Stimulated activated CD4-positive, alpha-beta T cell treated with anti-CD3 and anti-CD28 coated beads, Interleukin-1b, Interleukin-23, amount 100 ng/mL, for 48 hours (primary cell): ENCODE results near the gene NAV1.
A peak's percentile ranks its signal among the peaks of the same experiment; 100 is the strongest.
"Not testable (repeated sequence)": the region's sequence is repeated elsewhere in the genome, so short reads cannot be mapped to it uniquely, and the experiment has no call there.

Experiments
- DNase-seq: peaks from one replicate; pipeline ENCODE4 v3.0.0-alpha.2; 2020

NAV1 gene

DNA sequence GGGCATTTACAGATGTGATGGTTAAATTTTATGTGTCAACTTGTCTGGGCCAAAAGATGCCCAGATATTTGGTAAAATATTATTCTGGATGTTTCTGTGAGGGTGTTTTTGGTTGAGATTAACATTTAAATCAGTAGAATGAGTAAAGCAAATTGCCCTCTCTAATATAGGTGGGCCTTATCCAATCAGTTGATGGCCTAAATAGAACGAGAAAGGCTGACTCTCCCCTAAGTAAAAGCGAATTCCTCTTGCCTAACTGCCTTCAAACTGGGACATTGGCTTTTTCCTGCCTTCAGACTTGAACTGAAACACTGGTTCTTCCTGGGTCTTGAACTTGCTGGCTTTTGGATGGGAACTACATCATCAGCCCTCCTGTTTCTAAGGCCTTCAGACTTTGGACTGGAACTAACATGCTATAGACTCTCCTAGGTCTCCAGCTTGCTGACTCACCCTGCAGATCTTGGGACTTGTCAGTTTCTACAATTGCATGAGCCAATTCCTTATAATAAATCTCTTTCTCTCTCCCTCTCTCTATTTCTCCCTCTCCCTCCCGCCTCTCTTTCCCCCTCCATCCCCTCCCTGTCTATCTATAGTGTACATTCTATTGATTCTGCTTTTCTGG, 10.2 kb upstream of the NAV1 start:
- no peak for DNase-seq

DNA sequence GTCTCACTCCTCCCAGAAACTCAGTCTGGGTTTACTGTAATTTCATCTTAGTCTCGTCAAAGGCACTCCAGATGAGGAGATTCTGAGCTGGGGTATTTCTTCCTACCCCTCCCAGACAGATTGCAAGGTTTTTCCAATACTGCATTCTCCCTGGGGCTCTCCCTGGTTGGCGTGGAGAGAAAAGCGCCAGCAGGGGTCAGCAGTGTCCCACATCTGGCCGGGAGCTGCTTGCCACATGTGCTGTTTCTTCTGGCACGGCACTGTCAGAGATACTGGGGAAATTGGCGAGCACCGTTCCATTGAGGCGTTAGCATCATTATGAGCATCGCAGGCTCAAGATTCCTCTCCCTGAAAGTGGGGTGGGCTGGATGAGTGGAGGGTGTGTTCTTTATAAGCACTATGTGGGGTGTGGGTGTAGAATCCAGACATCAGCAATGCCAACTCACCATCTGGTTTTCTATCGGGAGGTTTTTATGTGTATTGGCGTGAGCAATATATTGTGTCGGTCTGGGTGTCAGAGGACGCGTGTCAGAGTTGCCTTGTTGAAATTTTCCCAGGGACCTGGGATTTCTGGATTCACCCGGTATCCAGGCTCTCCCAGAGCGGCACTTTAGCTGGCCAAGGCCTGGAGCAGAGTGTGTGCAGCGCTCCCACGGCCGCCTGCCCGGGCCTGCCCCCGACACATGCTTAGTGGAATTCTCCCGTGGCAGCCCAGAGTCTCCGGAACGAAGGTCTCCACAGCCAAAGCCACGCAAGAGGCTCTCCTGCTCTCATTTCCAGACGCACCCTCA, 8.0 kb upstream of the NAV1 start:
- DNase-seq, result peak; percentile 62

DNA sequence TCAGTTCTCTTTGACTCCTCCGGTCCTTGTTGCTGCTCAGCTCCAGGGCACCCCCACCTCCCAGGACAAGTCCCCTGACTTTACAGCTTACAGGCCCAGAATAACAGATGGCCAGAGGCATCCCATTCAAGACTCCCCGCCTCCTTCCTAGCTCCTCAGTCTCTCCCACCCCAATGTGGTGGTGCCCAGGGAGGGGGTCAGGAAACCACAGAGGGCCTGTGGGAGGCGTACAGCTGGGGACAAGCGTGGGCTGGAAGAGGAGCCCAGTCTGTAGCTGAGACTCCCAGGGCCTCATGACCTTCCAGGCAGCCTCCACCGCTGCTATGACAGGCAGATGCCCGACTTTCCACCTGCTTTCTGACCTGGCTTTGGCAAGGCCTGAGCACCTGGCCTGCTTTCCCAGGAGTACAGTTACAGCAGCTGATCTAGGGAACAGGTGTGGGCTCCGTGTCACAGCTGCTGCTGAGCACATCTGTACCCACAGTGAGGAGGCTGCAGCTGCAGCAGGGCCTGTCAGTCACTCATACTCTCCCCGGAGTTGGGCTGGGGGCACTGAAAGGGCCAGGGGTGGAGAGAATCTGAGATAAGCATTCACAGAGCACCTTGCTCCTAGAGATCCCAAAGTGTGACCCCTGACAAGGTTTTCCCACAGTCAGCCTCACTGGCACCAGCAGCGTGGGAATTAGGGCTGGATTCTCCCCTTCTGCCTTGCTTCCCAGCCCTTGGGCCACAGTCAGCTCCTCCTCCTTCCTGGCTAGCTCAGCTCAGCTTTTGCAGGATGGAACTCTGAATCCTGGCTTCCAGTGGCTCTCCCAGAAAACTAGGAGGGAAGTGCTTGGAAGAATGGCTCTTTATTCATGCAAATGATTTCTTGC, 7.1 kb upstream of the NAV1 start:
- no peak for DNase-seq

DNA sequence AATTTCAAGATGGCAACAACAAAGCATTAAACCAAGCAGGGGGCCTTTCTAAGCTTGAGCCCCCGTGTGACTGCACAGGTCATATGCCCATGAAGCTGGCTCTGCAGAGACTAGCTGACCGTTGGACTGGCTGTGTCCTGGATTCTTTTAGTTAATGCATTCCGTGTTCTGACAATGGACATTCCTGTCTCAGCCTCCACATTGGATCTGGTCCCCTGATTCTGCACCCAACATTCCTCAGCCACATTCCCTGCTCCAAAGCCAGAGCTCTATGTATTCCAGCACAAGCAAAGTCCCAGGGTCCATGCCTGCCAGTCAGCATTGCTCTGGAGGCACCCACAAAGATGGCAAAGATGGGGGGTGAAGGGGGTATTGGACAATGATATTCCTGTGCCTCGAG, 5.1 kb upstream of the NAV1 start:
- no peak for DNase-seq

DNA sequence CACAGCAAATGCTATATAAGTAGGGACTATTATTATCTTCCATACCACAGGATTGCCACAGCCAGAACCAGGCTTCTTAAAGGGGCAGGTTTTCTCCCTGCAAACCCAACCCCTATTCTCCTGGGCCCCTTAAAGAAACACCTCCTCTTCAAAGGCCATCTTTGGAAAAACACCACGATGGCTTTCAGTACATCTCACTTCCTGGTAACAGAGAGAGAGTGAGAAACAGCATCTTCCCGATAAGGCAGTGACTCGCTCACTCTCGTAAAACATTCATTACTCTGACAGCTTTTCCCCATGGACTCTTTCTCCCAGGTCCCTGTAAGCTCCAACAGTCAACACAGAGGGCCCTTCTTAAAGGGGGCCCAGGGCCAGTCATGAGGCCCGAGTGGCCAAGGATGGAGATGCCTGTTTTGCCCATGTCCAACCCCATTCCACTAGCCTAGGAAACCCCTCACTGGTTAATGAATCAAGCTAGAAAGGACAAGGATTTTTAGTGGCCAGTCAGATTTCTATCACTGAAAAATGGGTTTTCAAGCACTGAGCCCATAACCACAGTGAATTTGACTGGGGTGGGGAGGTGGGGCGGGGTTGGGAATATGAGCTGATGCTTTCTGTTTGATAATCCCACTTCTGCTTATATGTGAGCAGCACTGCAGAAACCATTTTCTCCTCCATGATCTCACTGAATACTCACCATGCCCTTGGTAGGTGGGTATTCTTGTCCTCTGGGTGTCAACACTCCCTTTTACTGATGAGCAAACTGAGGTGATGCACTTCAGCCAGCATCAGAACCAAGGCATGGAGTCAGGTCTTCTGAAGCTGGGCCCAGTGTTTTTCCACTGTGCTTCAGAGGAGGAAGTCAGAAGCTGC, 3.6 kb upstream of the NAV1 start:
- no peak for DNase-seq

DNA sequence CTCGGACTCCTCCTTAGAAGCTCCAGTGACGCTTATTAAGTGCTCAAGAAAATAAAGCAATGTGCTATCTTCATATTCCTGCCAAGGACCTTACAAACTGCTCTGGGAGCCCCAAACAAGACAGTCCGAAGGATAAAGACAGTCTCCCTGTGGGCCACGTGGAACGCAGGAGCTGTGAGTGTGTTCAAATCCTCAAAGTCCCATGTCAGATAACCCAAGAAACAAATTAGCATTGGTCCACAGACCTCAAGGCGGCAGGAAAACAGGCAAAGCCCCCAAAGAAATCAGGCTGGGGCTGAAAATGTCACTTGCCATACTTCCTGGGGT, 3.0 kb upstream of the NAV1 start:
- DNase-seq, result no peak

DNA sequence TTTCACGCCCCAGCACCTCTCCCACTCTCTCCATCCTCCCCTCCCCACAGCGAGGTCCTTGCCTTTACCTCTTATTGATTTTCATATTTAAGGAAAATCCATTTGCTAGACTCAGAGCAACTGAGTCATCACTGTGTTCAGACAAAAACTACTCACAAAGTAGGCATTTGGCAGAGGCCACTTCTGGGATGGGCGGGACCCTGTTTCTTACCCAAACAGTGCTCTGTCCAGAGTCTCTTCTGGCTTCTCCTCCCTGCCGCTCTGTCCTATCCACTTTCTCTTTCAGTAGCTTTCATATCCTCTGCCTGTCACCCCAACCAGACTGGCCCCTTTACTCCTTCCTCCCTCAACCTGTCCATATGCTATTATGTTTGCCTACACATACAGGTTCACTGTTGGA, 2.4 kb upstream of the NAV1 start:
- no peak for DNase-seq

DNA sequence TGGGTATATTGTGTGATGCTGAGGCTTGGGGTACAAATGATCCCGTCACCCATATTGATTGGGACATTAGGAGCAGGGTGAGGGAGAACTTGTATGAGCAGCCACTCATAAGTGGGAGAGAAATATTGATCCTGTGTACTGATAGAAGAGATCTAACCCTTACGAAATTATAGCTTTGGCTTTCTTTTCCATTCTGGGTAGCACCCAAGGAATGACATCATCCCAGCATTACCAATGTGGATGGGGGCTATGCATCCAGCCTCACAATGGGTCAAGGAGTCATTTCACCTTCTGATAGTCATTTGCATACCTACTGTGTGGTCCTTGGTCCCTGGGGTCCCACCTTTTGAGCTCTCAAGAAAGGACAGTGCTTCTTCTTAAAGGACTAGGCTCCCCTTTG, 1.9 kb upstream of the NAV1 start:
- DNase-seq, result no peak

DNA sequence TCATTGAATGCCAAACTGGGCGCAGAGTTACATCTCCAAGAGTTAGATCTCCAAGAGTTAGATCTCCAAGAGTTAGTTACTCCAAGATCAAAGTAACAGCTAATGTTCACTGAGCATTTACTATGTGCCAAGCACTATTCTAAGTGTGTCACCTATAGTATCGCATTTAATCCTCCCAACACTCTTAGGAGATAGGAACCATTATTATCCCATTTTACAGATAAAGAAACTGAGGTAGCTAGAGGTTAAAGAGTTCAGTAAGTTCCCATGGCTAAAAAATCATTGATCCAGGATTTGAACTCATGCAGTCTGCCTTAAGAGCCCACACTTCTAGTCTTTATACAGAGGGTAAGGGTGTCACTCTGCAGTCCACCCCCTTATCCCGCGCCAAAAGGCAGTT, 1.5 kb upstream of the NAV1 start:
- no peak for DNase-seq

DNA sequence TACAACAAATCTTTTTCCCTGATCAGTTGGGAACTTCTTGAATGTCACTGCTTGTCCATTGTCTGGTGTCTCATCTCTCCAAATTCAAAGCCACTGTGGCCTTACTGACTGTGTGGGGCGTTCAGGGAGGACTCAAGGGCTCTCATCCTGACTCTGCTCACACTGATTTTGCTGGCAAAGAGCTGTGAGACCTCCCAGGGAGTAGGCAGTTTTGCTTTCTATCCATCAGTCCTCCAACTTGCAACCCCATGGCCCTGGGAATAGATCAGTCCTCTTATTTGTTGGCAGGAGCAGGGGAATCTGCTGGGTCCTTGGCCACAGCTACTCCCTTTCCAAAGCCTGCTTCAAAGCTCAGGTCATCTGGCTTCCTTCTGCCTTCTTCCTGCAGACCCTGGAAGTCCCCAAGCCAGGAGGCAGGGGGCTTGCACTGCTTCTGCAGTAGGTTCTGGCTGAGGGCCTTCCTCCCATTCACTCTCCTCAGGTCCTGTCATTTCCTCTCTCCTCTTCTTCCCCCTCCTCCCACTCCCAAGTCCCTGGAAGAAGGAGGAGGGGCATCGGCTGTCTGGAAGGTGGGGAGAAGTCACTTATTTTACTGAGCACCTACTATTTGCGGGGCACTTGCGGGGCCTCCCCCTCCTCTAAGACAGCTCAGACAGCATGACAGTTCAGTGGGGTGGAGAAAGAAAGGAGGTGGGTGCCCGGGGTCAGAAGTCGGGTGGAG, 876 bp upstream of the NAV1 start:
- no peak for DNase-seq

DNA sequence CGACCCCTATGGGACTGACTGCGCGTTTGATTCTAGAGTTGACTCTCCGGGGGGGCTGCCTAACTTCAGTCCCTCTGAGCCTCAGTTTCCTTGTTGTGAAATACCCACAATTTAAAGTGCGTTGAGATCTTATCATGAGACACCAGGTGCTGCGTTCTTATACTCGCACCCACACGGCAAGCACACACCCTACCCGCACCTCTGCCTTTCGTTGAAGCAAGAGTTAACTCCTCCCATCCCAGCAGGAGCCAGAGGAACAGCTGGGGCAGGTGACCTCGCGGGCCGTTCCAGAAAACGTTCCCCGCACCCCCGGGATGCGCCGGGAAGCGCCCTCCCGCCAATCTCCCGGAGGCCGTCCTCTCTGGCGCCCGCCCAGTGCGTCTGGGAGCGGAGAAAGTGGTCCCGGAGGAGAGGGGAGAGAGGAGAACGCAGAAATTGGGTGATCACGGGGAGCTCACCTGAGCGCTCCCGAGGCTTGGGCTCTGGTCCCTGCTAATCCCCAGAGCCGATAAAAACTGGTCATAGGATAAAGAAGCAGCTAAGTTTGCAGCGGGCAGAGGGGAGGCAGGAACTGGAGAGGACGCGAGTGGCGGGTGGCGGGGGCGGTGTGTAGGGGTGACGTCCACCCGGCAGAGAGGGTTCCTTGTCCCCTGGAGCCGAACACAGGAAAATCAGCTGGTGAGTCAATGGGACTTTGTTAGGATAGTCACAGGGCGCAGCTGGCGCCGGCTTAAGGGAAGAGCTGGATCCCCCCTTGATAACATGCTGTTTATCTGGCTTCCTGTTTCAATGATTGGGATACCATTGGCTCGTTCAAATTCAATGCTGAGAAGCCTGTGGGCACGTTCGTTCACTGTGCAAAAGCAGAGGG, 869 bp downstream of the NAV1 start:
- no peak for DNase-seq

DNA sequence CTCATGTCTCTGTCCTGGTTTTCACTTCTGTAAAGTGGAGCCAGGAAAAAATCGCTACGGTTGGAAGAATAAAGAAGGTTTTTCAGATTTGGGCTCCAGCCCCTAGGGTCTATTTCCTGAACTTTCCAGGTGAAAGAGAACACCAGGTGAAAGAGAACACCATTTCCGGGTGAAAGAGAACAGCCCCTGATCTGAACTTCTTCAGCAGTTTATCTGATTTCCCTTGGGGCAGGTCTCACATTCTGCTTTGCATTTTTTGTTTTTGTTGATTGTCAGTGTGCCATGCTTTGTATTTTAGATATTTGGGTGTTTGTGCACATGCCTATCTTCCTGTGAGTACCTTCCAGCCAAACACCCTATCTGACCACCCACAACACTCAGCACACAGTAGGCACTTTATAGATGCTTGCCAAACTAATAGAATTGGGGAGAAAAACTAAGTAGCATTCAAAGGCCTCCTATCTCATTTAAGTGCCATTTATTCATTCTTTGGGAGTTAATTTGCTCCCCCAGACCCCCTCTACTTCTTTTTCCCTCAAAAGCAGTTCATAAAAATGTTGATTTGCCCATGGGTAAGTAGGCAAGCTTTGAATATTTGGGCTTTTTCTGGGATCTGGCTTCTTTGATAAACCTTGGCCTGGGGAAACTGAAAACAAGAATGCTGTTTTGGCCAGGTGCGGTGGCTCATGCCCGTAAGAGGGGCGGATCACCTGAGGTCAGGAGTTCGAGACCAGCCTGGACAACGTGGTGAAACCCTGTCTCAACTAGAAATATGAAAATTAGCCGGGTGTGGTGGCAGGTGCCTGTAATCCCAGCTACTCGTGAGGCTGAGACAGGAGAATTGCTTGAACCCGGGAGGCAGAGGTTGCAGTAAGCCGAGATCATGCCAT, 2.2 kb downstream of the NAV1 start:
- no peak for DNase-seq

DNA sequence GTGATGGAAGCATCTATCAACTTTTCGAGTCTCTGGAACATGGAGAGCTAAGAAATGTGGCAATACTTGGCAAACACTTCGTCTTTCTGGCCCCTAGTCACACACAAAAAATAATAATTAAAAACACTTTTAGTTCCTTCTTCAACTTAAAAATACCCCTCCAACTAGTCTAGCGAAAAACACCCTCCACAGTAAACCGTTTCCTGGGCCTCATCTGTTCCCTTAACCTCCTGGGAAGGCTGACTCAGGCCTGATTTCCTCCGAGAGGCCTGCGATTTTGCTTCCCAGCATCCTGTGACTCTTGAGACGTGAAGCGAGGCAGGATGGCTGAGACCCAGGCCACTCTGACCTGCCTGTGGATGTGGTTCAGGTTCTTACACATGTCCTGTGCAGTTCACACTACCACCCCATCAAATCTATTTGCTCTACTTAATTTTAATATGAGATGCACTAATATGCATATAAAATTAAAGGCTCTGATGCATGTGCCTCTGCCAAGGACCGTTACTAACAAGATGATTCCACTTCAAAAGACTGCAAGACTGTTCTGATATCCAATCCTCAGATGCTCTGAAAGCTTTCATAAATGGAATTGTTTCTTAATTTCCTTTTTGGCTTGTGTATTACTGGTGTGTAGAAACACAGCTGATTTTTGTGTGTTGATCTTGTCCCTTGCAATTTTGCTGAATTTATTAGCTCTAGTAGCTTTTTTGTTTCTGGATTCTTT, 3.5 kb downstream of the NAV1 start:
- DNase-seq, result no peak

DNA sequence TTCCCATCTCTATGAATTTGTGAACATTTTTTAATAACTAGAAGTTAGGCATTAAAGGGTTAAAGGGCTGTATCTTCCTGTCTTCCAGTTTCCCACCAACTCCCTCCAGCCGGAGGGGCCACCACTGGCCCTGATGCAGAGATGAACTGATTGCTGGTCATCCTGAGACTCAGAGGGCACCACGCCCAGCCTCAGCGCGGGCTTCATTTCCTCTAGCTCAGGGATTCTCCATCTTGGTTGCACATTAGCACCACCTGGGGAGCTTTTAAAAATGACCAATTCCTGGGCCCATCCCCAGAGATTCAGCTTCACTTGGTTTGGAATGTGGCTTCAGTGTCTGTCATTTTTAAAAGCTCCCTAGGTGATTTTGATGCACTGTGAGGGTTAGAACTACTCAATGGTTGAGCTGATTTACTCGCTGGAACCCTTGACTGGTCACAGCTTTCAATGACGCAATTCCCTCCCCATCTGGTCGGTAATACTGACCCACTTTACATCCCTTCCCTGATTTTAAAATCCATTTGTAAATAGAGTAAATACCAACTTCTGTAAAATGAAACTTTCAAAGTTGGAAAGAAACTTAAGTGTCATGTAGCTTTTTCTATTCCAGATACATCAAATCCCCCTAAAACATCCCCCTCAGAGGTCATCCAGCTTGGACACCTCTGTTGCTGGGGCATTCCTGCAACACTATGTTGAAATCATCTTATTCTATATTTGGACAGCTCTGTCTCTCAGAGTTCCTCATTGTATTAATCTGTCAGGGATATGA, 5.1 kb downstream of the NAV1 start:
- no peak for DNase-seq

DNA sequence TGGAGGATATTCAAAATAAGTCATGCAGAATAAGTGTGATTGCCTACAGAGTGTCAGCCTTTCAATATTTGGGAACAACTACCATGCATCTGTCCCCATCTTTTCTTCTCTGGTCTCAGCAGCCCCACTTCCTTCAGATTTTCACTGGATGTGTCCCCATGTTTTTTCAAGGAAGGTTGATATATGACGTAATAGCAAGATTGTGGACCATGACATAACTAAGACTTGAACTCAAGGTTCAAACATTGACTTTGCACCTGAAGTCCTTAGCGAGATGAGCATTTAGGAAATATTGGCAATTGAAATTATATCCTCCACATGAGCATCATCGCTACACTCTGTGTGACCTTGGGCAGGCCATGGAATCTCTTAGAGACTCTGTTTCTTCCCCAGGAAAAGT, 5.8 kb downstream of the NAV1 start:
- DNase-seq, result no peak

DNA sequence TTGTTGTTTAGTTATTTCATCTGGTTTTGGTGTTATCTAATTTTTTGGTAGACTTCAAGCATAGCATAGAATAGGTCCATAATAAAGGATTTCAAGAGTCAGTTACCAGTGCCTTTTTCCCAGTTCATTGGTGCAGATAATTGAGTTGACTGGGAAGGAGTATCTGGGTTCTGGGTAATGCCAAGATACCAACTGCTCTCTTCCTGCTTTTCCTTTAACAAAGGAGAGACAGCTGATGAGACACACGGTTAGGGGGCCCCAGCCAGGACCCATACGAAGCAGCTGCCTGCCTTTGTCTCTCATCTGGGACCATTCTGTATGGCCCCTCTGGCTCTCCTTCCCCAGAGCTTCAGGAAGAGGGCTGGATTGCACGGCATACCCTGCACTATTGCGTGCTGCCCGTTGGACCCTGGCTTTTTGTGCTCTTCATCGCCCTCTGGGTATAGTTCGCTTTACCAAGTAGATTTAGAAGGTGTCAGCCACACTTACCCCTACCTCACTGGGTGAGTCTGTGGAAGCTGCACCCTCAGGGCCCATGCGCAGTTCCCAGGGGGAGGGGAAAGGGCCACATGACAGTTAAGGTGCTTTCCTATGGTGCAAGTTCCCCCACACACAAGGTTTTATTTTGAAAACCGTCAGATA, 7.0 kb downstream of the NAV1 start:
- DNase-seq, result no peak

DNA sequence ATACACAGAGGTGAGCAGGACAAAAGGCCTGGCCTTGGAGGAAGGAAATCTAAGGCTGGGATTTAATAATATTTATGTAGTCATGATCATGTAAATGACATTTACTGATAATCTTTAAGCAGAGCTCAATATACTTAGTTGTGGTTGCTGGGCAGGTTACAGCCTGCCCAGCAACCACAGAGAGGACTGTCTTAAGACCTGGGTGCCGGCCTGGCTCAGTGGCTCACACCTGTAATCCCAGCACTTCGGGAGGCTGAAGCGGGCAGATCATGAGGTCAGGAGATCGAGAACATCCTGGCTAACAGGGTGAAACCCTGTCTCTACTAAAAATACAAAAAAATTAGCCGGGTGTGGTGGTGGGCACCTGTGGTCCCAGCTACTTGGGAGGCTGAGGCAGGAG, 10.6 kb downstream of the NAV1 start:
- not testable (repeated sequence) for DNase-seq

DNA sequence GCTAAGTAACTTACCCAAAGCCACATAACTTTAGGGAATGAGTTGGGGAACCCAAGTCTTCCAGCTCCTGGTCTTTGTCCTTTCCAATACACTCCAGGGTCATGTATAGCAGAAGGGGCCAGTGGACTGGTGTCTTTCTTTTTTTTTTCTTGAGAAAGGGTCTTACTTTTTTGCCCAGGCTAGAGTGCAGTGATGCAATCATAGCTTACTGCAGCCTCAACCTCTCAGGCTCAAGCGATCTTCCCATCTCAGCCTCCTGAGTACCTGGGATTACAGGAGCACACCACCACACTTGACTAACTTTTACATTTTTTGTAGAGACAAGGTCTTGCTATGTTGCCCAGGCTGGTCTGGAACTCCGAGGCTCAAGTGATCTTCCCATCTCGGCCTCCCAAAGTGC, 12.2 kb downstream of the NAV1 start:
- DNase-seq, result no peak
